HEK293 (cell line): ENCODE measurements around the gene AMMECR1.

Experiments
- CTCF ChIA-PET: fragments of 350-600 bp; formaldehyde crosslinking; extraction: SDS; loops from one replicate; lab custom pipeline; 2021; ENCODE audit warnings: antibody characterized with exemption; lab: Yijun Ruan, JAX
- POLR2A ChIA-PET: fragments of 300-600 bp; formaldehyde crosslinking; extraction: SDS; loops from one replicate; lab custom pipeline; 2020; ENCODE audit warnings: antibody characterized with exemption, inconsistent platforms; lab: Yijun Ruan, JAX
- H3K27ac ChIP-seq: fragments of 200-500 bp; sonication (Bioruptor generic); 2 replicates; pipeline ENCODE4 v1.5.1; 2014; ENCODE audit warnings: low read depth, low read length, control low read depth, inconsistent platforms; ENCODE audit errors: extremely low read depth
- H3K36me3 ChIP-seq, 2 experiments: fragments of 200-500 bp in 1 of 2; sonication (Bioruptor generic) in 1 of 2; 1 replicate in 1 of 2; 2 replicates in 1 of 2; pipeline ENCODE4 v1.5.1; 2014 to 2017; ENCODE audit warnings: inconsistent platforms in 2 of 2, low read length in 2 of 2; ENCODE audit not compliant: control insufficient read depth in 2 of 2, insufficient read depth in 1 of 2
- H3K4me1 ChIP-seq: fragments of 200-500 bp; sonication (Bioruptor generic); 2 replicates; pipeline ENCODE4 v1.5.1; 2014; ENCODE audit warnings: mild to moderate bottlenecking, low read length, inconsistent platforms; ENCODE audit not compliant: control insufficient read depth, insufficient read depth
- H3K4me3 ChIP-seq: 2 replicates; pipeline ENCODE4 v1.5.1; 2011; ENCODE audit warnings: low read depth, mild to moderate bottlenecking, control low read depth, low read length, moderate library complexity
- H3K9me3 ChIP-seq: fragments of 200-500 bp; sonication (Bioruptor generic); 2 replicates; pipeline ENCODE4 v1.5.1; 2014; ENCODE audit warnings: low read depth, low read length, inconsistent platforms; ENCODE audit not compliant: control insufficient read depth, insufficient read depth
- GFI1B ChIP-seq: fragments of 450-650 bp; formaldehyde crosslinking; IDR thresholded peaks from 2 replicates; pipeline ENCODE4 v1.5.1; 2016; ENCODE audit warnings: missing biosample characterization, missing genetic modification characterization
- GLI2 ChIP-seq: fragments of 450-650 bp; formaldehyde crosslinking; IDR thresholded peaks from 2 replicates; pipeline ENCODE4; 2017; ENCODE audit warnings: missing biosample characterization, missing genetic modification characterization, low read depth, borderline replicate concordance
- MYNN ChIP-seq: fragments of 450-650 bp; formaldehyde crosslinking; IDR thresholded peaks from 2 replicates; pipeline ENCODE4 v1.5.1; 2016; ENCODE audit warnings: missing biosample characterization, missing genetic modification characterization, borderline replicate concordance
- OSR2 ChIP-seq: fragments of 450-650 bp; formaldehyde crosslinking; IDR thresholded peaks from 2 replicates; pipeline ENCODE4 v1.5.1; 2016; ENCODE audit warnings: missing biosample characterization, missing genetic modification characterization
- SP7 ChIP-seq: fragments of 450-650 bp; formaldehyde crosslinking; IDR thresholded peaks from 2 replicates; pipeline ENCODE4 v1.5.1; 2016; ENCODE audit warnings: missing biosample characterization, missing genetic modification characterization
- YY1 ChIP-seq: fragments of 450-650 bp; formaldehyde crosslinking; IDR thresholded peaks from 2 replicates; pipeline ENCODE4 v1.5.1; 2018; ENCODE audit warnings: missing biosample characterization, missing genetic modification characterization
- ZBTB17 ChIP-seq: fragments of 450-650 bp; formaldehyde crosslinking; IDR thresholded peaks from 2 replicates; pipeline ENCODE4 v1.5.1; 2016; ENCODE audit warnings: missing biosample characterization, missing genetic modification characterization
- ZEB2 ChIP-seq: fragments of 450-650 bp; formaldehyde crosslinking; IDR thresholded peaks from 2 replicates; pipeline ENCODE4 v1.5.1; 2016; ENCODE audit warnings: missing biosample characterization, missing genetic modification characterization
- ZNF311 ChIP-seq: fragments of 450-650 bp; formaldehyde crosslinking; IDR thresholded peaks from 2 replicates; pipeline ENCODE4 v1.5.1; 2017; ENCODE audit warnings: missing biosample characterization, missing genetic modification characterization, borderline replicate concordance
- ZNF629 ChIP-seq: fragments of 450-650 bp; formaldehyde crosslinking; IDR thresholded peaks from 2 replicates; pipeline ENCODE4 v1.5.1; 2017; ENCODE audit warnings: missing biosample characterization, missing genetic modification characterization
- ZNF660 ChIP-seq: fragments of 450-650 bp; IDR thresholded peaks from 2 replicates; pipeline ENCODE4 v1.5.1; 2018; ENCODE audit warnings: missing biosample characterization, mild to moderate bottlenecking, missing genetic modification characterization
- ZNF837 ChIP-seq: fragments of 450-650 bp; formaldehyde crosslinking; IDR thresholded peaks from 2 replicates; pipeline ENCODE4 v1.5.1; 2016; ENCODE audit warnings: missing biosample characterization, missing genetic modification characterization
- ZSCAN23 ChIP-seq: fragments of 450-650 bp; formaldehyde crosslinking; IDR thresholded peaks from 2 replicates; pipeline ENCODE4 v1.5.1; 2016; ENCODE audit warnings: missing biosample characterization, missing genetic modification characterization
- TF ChIP-seq, protein P1 (sequence below): fragments of 450-650 bp; formaldehyde crosslinking; IDR thresholded peaks from 2 replicates; pipeline ENCODE4 v1.5.1; 2016; ENCODE audit warnings: missing biosample characterization, missing genetic modification characterization
- TF ChIP-seq, protein P2 (sequence below): sonication (generic); formaldehyde crosslinking; IDR thresholded peaks from 2 replicates; pipeline ENCODE4 v1.8.1; 2022; ENCODE audit warnings: mild to moderate bottlenecking, moderate library complexity, missing genetic modification reagents
- TF ChIP-seq, protein P3 (sequence below): fragments of 450-650 bp; formaldehyde crosslinking; IDR thresholded peaks from 2 replicates; pipeline ENCODE4 v1.5.1; 2017; ENCODE audit warnings: missing biosample characterization, missing genetic modification characterization
- TF ChIP-seq, protein P4 (sequence below): fragments of 450-650 bp; formaldehyde crosslinking; IDR thresholded peaks from 2 replicates; pipeline ENCODE4 v1.5.1; 2016; ENCODE audit warnings: missing biosample characterization, missing genetic modification characterization

The AMMECR1 gene

DNA sequence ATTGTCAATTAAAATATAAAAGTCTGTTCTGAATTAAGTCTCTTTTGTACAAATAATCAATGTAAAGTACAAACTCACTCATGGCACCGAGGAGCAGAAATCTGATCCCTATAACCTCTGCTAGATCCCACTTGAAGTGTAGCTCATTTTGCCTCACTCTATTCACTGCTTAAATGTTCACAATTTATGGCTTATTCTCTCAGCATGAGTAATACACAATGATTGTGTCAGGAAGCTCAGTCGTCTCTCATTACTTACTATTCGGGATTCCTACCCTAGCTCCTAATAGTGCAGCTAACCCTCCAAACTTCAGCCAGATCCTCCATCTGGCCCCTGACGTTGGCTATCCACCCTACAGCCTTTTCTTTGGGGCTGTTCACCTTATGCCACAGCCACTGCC is 4.7 kb upstream of the AMMECR1 start (continued):
- TF ChIP-seq, protein P1, sequence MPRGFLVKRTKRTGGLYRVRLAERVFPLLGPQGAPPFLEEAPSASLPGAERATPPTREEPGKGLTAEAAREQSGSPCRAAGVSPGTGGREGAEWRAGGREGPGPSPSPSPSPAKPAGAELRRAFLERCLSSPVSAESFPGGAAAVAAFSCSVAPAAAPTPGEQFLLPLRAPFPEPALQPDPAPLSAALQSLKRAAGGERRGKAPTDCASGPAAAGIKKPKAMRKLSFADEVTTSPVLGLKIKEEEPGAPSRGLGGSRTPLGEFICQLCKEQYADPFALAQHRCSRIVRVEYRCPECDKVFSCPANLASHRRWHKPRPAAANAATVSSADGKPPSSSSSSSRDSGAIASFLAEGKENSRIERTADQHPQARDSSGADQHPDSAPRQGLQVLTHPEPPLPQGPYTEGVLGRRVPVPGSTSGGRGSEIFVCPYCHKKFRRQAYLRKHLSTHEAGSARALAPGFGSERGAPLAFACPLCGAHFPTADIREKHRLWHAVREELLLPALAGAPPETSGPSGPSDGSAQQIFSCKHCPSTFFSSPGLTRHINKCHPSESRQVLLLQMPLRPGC (tag by site-specific recombination) = peak; percentile 70; the same call in 1 of the 2 replicates
- TF ChIP-seq GLI2 (tag by site-specific recombination) (0 out of 2 replicates have a peak, but pooled peaks have one; percentile 21), ZSCAN23 (tag by site-specific recombination) (0 out of 2 replicates have a peak, but pooled peaks have one; percentile 29), ZNF311 (tag by site-specific recombination) (no peak), ZNF660 (tag by site-specific recombination) (0 out of 2 replicates have a peak, but pooled peaks have one; percentile 71), ZBTB17 (tag by site-specific recombination) (peak; percentile 83), SP7 (tag by site-specific recombination) (0 out of 2 replicates have a peak, but pooled peaks have one; percentile 31), OSR2 (tag by site-specific recombination) (peak; percentile 98), MYNN (tag by site-specific recombination) (no peak), ZNF837 (tag by site-specific recombination) (no peak), ZNF629 (peak; percentile 50), ZEB2 (peak; percentile 69), GFI1B (tag by site-specific recombination) (0 out of 2 replicates have a peak, but pooled peaks have one; percentile 14)
- TF ChIP-seq, protein P2, sequence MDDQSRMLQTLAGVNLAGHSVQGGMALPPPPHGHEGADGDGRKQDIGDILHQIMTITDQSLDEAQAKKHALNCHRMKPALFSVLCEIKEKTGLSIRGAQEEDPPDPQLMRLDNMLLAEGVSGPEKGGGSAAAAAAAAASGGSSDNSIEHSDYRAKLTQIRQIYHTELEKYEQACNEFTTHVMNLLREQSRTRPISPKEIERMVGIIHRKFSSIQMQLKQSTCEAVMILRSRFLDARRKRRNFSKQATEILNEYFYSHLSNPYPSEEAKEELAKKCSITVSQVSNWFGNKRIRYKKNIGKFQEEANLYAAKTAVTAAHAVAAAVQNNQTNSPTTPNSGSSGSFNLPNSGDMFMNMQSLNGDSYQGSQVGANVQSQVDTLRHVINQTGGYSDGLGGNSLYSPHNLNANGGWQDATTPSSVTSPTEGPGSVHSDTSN (CRISPR knock-in tag) = no peak
- TF ChIP-seq, protein P3, sequence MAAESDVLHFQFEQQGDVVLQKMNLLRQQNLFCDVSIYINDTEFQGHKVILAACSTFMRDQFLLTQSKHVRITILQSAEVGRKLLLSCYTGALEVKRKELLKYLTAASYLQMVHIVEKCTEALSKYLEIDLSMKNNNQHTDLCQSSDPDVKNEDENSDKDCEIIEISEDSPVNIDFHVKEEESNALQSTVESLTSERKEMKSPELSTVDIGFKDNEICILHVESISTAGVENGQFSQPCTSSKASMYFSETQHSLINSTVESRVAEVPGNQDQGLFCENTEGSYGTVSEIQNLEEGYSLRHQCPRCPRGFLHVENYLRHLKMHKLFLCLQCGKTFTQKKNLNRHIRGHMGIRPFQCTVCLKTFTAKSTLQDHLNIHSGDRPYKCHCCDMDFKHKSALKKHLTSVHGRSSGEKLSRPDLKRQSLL (tag by site-specific recombination) = peak; percentile 56
- TF ChIP-seq, protein P4, sequence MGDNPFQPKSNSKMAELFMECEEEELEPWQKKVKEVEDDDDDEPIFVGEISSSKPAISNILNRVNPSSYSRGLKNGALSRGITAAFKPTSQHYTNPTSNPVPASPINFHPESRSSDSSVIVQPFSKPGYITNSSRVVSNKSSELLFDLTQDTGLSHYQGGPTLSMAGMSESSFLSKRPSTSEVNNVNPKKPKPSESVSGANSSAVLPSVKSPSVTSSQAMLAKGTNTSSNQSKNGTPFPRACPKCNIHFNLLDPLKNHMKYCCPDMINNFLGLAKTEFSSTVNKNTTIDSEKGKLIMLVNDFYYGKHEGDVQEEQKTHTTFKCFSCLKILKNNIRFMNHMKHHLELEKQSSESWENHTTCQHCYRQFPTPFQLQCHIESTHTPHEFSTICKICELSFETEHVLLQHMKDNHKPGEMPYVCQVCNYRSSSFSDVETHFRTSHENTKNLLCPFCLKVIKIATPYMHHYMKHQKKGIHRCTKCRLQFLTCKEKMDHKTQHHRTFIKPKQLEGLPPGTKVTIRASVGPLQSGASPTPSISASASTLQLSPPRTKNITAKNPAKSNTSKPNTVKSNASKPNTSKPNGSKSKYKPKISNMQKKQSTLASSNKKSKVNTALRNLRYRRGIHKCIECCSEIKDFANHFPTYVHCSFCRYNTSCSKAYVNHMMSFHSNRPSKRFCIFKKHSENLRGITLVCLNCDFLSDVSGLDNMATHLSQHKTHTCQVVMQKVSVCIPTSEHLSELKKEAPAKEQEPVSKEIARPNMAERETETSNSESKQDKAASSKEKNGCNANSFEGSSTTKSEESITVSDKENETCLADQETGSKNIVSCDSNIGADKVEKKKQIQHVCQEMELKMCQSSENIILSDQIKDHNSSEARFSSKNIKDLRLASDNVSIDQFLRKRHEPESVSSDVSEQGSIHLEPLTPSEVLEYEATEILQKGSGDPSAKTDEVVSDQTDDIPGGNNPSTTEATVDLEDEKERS (tag by site-specific recombination) = no peak
- TF ChIP-seq, all 188 proteins: peak for 24

DNA sequence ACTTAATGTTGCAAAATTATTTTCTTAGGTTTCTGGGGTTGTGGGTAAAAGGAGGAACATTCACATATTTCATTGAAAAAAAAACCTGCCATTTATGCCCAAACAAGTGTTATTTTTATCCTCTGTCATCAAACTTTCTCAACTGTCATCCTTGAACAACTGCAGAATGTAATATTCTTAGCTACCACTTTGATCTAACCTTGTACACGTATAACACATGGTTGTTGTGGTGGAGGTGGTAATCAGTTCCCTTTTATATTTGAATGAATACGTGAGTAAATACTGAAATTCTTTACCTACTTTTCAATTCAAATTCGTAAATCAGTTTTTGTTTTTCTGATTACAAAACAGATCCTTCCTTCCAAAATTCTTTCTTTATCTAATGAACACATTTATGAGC is 3.8 kb upstream of the AMMECR1 start:
- no peak for TF ChIP-seq ZNF837 (tag by site-specific recombination)
- no peak for TF ChIP-seq YY1 (tag by site-specific recombination)
- TF ChIP-seq GLI2 (tag by site-specific recombination) = no peak
- no peak for TF ChIP-seq SP7 (tag by site-specific recombination)
- no peak for TF ChIP-seq ZNF660 (tag by site-specific recombination)
- no peaks in the 10 kb centered on the region for H3K36me3 ChIP-seq
- H3K9me3 ChIP-seq = no peaks in the 10 kb centered on the region
- H3K4me1 ChIP-seq = peaks cover 10% of the 10 kb centered on the region
- ChIA-PET POLR2A (no interaction called here), CTCF (interaction anchor here (0.6 to 0.7 kb wide), 3 partner anchors 18 to 156 kb away, joined by 3 to 7 read pairs (median 4); no protein-coding TSS in a partner anchor)
- H3K4me3 ChIP-seq = no peak overlapping the region
- no peak overlapping the region for H3K27ac ChIP-seq
